Tibial artery (tissue), 4 donors: ENCODE results near the gene CALCOCO1.

ENCODE experiments used
- DNase-seq, 2 donors: peaks; one replicate each; pipeline ENCODE4 v3.0.0-alpha.2; 2019
- H3K27ac ChIP-seq, 2 donors: fragments of 200-600 bp; sonication (generic) in 1 of 2; 1 replicate in 1 of 2; 2 replicates in 1 of 2; pipeline ENCODE4 v1.5.1; 2018 to 2019; ENCODE audit warnings: mild to moderate bottlenecking in 1 of 2
- H3K27me3 ChIP-seq, 2 donors: fragments of 200-600 bp; sonication (generic) in 1 of 2; one replicate each; pipeline versions ENCODE4 v1.5.1 to v1.6.0; 2016 to 2019
- H3K36me3 ChIP-seq, 3 donors: fragments of 200-600 bp; sonication (generic) in 2 of 3; one replicate each; pipeline ENCODE4 v1.5.1; 2016 to 2019; ENCODE audit warnings: mild to moderate bottlenecking in 2 of 3
- H3K4me1 ChIP-seq, 4 donors: fragments of 200-600 bp; sonication (generic) in 2 of 4; 1 replicate in 3 of 4; 2 replicates in 1 of 4; pipeline ENCODE4 v1.5.1; 2016 to 2019
- H3K4me3 ChIP-seq, 2 donors: fragments of 200-600 bp; sonication (generic) in 1 of 2; 1 replicate in 1 of 2; 2 replicates in 1 of 2; pipeline ENCODE4 v1.5.1; 2018 to 2019; ENCODE audit warnings: mild to moderate bottlenecking in 2 of 2
- H3K9me3 ChIP-seq, 3 donors: fragments of 200-600 bp; sonication (generic) in 1 of 3; one replicate each; pipeline ENCODE4 v1.5.1; 2016 to 2019
- CTCF ChIP-seq, 2 experiments: fragments of 200-600 bp in 1 of 2; fragments of 450-650 bp in 1 of 2; IDR thresholded peaks; one replicate each; pipeline ENCODE4 v1.5.1; 2017 to 2019; ENCODE audit warnings: antibody characterized with exemption in 2 of 2, mild to moderate bottlenecking in 1 of 2, moderate library complexity in 1 of 2
- intact Hi-C: fragments of 100-400 bp; cut with DNase I; formaldehyde crosslinking; loops from one replicate; pipeline ENCODE4 v1.15.0; 2023; ENCODE audit warnings: low total_unique reads

The CALCOCO1 gene

GRCh38 chr12:53735556-53735955, 8.3 kb upstream of the CALCOCO1 start:
- no peaks in the 10 kb centered on the region for H3K9me3 ChIP-seq
- H3K27me3 ChIP-seq = peaks cover 0 to 17% of the 10 kb centered on the region in 2 donors
- peaks cover 0 to 20% (median 10%) of the 10 kb centered on the region in 4 donors for H3K4me1 ChIP-seq
- H3K4me3 ChIP-seq = no peak overlapping the region
- no peak for DNase-seq
- H3K27ac ChIP-seq = no peak overlapping the region
- no peak for TF ChIP-seq CTCF (IDR thresholded peaks at IDR 0.05)
- no peaks in the 10 kb centered on the region for H3K36me3 ChIP-seq
- intact Hi-C loops = no loop called here

- Histone ChIP-seq H3K27ac (no peak overlapping the region), H3K4me1 (peaks cover 0 to 12% (median 2%) of the 10 kb centered on the region in 4 donors), H3K4me3 (no peak overlapping the region), H3K27me3 (peaks cover 0 to 10% of the 10 kb centered on the region in 2 donors), H3K36me3 (no peaks in the 10 kb centered on the region), H3K9me3 (no peaks in the 10 kb centered on the region)
- no peak for TF ChIP-seq CTCF (IDR thresholded peaks at IDR 0.05)
- intact Hi-C loops = no loop called here
- no peak for DNase-seq
Observed at GRCh38 chr12:53734425-53734824, 7.2 kb upstream of the CALCOCO1 start.

- H3K4me1 ChIP-seq = peaks cover 0 to 8% (median 1%) of the 10 kb centered on the region in 4 donors
- no peak for DNase-seq
- peaks cover 0 to 7% of the 10 kb centered on the region in 2 donors for H3K27me3 ChIP-seq
- no peak overlapping the region for H3K27ac ChIP-seq
- no peak for TF ChIP-seq CTCF (IDR thresholded peaks at IDR 0.05)
- intact Hi-C loops = no loop called here
- no peak overlapping the region for H3K4me3 ChIP-seq
- no peaks in the 10 kb centered on the region for H3K9me3 ChIP-seq
- H3K36me3 ChIP-seq = no peaks in the 10 kb centered on the region
Observed at GRCh38 chr12:53733807-53734200, 6.6 kb upstream of the CALCOCO1 start.

- intact Hi-C loops = no loop called here
- no peak overlapping the region for H3K4me3 ChIP-seq
- no peak for TF ChIP-seq CTCF (IDR thresholded peaks at IDR 0.05)
- no peaks in the 10 kb centered on the region for H3K9me3 ChIP-seq
- no peak for DNase-seq
- H3K27ac ChIP-seq = no peak overlapping the region
- no peaks in the 10 kb centered on the region for H3K36me3 ChIP-seq
- H3K4me1 ChIP-seq = peaks cover 0 to 8% (median 5%) of the 10 kb centered on the region in 4 donors
- peaks cover 0 to 1% of the 10 kb centered on the region in 2 donors for H3K27me3 ChIP-seq
Observed at GRCh38 chr12:53733051-53733806, 6.0 kb upstream of the CALCOCO1 start.

- no peak overlapping the region for H3K4me3 ChIP-seq
- peaks cover 4 to 5% (median 4%) of the 10 kb centered on the region in 3 donors for H3K36me3 ChIP-seq
- H3K4me1 ChIP-seq = peaks cover 0 to 32% (median 20%) of the 10 kb centered on the region in 4 donors
- H3K27me3 ChIP-seq = no peaks in the 10 kb centered on the region
- H3K27ac ChIP-seq = no peak overlapping the region
- no peak for DNase-seq
- no peak for TF ChIP-seq CTCF (IDR thresholded peaks at IDR 0.05)
- intact Hi-C loops = no loop called here
- no peaks in the 10 kb centered on the region for H3K9me3 ChIP-seq
Observed at GRCh38 chr12:53729644-53730043, 2.4 kb upstream of the CALCOCO1 start.
